HG03571 (cell line): ENCODE results near the gene PLCD3.

Experiments used
- ATAC-seq: cut with Tn5 transposase; IDR thresholded peaks from one replicate; pipeline ENCODE4 v1.9.1; 2021; ENCODE audit not compliant: unreplicated experiment

The PLCD3 gene

DNA sequence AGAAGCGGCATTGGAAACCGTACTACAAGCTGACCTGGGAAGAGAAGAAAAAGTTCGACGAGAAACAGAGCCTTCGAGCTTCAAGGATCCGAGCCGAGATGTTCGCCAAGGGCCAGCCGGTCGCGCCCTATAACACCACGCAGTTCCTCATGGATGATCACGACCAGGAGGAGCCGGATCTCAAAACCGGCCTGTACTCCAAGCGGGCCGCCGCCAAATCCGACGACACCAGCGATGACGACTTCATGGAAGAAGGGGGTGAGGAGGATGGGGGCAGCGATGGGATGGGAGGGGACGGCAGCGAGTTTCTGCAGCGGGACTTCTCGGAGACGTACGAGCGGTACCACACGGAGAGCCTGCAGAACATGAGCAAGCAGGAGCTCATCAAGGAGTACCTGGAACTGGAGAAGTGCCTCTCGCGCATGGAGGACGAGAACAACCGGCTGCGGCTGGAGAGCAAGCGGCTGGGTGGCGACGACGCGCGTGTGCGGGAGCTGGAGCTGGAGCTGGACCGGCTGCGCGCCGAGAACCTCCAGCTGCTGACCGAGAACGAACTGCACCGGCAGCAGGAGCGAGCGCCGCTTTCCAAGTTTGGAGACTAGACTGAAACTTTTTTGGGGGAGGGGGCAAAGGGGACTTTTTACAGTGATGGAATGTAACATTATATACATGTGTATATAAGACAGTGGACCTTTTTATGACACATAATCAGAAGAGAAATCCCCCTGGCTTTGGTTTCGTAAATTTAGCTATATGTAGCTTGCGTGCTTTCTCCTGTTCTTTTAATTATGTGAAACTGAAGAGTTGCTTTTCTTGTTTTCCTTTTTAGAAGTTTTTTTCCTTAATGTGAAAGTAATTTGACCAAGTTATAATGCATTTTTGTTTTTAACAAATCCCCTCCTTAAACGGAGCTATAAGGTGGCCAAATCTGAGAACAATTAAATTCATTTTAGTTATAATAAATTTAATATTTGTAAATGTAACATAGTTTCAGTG is 17.7 kb upstream of the PLCD3 start:
- ATAC-seq: no peak

DNA sequence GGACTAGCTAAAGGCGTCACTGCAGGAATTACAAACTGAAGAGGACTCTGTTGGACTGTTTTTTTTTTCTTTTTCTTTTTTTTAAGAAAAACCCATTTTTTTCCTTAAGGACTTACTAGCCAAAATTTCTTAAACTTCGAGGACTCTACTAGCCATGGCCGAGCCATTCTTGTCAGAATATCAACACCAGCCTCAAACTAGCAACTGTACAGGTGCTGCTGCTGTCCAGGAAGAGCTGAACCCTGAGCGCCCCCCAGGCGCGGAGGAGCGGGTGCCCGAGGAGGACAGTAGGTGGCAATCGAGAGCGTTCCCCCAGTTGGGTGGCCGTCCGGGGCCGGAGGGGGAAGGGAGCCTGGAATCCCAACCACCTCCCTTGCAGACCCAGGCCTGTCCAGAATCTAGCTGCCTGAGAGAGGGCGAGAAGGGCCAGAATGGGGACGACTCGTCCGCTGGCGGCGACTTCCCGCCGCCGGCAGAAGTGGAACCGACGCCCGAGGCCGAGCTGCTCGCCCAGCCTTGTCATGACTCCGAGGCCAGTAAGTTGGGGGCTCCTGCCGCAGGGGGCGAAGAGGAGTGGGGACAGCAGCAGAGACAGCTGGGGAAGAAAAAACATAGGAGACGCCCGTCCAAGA is 16.8 kb upstream of the PLCD3 start:
- ATAC-seq: no peak

DNA sequence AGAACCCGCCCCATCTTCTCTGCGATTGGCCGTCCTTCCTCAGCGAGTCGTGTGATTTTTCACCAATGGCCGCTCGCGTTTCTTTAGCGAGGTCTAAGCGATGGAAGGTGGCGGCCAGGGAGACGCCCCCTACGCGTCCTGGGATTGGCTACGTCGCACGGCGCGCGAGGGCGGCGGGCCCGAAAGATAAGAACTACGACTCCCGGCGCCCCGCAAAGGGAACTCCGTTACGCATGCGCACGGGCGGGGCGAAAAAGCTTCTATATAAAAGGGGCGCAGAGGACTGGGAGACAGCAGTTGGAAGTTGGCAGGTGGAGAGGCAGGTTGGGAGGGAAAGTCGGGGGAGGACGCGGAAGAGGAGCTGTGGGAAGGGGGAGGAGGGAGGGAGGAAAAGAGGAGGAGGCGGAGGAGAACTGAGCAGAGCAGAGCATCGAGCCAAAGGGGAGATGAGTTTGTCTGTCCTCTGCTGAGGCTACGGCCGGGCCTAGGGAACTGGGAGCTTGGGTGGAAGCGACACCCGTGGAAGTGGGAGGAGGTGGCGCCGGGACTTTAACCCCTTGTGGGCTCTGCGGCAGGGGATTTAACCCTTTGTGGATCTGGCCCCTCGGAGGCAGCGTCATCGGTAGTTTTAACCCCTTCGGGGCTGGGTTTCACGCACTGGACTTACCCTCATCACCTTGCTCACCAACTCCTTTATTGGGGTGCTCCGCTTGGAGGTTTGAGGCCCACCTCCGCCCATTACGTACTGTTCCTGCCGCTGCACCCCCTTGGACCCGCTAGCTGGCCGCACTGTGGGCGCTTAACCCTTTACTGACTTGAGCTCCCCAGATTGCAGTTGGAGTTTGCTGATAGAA is 16.1 kb upstream of the PLCD3 start, which contains the start of gene HEXIM1:
Gene HEXIM1, plus strand, starts transcription at position 293 of the 854 bp plus-strand sequence. CDS start 716 bp downstream, outside the sequence.
- peak; percentile 66 for ATAC-seq

DNA sequence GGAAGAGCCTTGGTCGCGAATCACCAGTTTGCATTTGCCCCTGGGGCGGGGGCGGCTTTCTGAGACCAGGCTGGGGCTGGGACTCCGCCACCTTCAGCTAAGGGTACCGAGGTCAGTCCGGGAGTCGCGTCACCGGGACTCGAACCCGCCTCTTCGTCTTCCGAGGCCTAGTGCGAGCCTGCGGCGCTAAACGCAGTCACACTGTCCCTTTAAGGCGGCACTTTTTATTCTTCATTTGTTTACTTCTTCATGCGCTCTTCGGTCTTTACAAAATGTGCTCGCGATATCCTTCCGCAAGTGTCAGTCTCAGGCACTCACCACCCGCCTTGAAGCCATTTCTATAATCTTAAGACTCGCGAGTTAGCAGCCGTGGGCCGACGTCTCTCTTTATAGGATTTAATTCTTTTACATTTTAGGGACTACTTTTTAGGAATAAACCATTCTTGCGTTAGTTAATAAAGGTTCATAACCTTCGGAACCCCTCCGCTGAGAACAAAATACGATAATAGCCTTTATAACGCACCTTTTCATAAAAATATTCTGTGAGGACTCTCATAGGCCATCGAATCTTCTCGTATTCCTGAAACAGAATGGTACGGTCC is 15.4 kb upstream of the PLCD3 start:
- ATAC-seq: no peak

DNA sequence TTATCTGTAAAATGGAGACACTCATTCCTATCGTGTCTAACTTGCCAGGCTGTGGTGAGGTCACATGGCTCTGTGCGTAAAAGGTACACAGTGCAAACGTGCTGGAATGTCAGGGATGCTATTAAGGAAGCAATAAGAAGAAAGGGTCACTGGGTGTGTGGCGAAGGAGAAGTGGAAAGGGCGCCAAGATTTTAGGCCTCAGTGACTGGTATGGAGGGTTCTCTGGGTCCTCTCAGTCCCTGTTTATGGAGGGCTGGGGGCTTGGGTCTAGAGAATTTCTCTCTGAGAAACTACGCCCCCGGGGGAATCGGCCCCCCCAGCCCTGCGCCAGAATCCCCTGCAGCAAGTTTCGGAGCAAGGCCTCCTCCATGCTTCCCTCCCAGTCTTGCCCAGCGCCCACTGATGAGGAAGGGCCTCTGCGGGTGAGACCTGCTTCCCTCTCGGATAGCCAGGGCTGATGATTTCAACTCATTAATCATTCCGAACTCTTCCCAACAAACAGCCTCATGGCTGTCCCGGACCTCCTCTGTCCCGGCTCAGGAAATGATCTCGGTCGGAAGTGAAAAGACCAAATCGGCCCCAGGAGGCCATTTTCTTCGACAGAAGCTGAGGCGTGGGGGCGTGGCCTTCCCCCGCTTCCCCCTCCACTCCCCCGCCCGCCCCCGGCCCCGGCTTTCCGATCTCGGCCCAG is 14.7 kb upstream of the PLCD3 start:
- no peak for ATAC-seq

DNA sequence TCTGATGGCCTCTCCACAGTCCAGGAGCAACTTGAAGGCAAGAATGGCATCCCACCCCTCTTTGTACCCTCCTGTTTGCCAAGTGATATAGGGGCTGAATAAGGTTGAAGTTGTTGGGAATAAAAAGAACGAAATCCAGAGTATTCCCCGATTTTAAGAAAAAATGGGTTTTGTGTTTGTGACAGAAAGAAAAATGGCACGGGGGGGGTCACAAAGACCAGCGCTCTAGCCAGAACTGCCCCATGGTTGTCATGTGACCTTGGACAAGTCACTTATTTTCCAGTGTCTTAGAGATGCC is 14.2 kb upstream of the PLCD3 start:
- no peak for ATAC-seq

DNA sequence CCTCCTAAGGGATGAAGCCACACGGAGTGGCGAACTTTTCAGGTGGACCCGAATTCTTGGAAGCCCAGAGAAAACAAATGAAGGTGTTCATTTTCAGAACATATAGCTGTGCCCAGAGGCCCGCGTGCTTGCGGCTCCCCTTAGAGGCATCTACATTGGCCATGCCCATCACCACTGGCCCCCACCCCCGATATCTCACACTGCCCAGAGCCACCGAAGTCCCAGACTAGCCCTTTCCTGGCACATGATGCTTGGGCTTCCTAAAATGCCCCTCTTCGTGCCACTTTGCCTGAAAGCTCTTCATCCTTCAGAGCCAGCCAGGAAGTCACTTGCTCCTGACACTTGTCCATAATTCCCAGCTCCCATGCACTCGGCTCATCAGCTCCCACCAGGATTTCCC is 13.9 kb upstream of the PLCD3 start:
- no peak for ATAC-seq

DNA sequence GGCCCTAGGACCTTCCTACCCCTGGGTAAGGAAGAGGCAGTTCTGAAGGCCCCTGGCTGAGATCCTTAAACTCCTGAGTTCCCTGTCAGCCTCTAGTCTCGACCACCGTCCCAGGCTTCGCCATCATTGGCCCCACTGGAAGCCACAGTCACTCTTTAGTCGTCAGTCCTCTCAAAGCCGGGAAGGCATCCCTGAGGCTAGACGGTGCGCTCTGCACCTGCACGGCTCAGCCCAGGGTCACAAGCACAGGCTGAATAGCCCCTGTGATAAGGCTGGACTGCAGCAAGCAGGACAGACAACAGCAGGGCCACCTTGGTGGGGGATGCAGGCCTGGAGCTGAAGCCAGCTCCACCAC is 12.7 kb upstream of the PLCD3 start:
- no peak for ATAC-seq

DNA sequence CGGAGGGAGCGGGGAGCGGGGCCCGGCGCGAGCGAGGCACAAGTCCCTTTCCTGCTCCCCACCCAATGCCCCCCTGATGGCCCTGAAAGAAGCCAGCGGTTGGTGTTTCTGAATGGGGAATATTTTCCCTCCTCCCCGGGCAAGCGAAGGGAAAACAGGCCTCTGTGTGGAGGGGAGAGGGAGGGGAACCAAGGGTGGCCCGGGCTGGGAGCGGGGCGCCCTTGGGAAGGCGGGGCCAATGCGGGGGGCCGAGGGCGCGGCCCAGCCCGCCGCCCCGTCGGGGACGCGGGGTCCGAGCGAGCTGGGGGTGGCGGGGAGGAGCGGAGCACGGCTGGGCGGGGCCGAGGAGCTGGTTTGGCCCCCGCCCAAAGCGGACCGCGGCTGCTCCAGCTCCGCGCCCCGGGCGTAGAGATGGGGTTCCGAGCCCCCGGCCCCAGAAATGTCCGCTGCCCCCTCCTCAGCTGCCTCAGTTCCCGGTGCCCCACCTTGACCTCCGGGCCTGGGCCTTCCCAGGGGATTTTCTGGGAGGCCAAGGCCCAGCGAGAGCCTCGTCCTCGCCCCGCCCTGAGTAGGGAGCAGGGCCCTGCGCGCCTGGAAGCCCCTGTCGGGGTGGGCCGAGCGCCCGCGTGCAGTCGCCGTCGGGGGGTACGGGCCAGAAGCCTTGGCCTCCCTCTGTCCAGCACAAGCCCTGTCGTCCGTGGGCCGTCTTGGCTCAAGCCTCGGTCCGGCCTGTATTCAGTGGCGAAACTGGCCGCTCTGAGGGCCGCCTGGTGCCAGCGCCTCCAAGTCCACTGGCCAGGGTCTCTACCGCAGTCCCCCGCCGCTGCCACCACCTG is 12.1 kb upstream of the PLCD3 start:
- no peak for ATAC-seq

DNA sequence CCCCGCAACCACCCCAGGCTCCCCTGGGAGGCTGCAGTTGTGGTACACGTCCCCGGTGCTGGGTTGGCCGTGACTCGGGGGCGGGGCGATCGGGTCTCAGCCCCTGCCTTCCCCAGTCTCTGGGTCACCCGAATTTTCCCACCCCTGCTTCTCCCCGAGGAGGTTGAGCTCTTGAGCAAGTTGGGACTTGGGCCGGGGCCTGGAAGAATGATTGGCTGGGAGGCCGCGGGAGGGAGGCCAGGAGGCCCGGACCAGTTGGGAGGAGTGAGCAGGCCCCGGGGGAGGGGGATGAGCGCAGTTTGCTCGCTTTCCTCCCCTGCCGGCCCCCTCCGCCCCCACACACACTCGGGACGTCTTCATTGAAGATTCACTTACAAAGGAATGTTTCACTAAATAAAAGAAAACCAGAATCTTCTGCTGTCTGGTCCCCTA is 11.5 kb upstream of the PLCD3 start:
- no peak for ATAC-seq

DNA sequence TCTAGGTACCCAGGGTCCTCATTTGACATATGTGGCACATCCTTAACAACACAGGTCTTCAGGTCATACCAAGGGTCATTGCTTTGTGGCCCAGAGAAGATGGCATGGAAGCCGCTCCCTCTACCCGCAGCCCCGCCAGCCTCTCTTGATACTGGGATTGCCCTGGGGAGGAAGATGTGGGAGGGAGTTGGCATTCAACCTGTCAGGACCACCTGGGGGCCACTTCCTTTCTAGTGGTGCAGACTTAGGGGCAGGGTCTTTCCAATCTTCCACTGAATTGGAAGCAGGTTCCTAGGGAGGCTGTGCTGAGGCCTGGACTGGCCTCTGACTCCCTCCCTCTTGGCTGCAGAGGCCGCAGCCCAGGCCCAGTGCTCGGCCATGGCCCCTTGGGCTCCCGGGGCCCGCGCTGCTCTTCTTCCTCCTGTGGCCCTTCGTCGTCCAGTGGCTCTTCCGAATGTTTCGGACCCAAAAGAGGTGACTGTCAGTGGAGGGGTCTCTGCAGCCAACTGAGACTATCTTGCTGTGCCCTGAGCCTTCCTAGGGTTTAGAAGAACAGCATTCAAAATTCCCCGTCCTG is 10.9 kb upstream of the PLCD3 start:
- ATAC-seq: no peak

DNA sequence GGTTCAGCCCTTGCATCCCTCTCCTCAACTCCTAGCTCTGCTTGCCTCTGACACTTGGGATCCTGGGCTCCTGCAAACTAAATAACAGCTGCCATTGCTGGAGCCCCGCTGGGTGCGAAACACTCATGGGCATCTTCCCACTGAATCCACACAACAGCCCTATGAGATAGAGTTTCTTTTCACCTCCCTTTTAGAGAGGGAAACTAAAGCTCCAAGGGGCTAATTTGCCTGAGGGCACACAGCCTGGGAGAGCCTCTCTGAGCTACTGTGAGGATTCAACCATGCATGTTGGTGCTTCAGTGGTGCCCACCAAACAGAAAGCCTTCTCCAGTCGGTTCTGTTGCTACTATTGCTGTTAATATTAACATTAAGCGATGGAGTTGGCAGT is 7.2 kb upstream of the PLCD3 start:
- no peak for ATAC-seq

DNA sequence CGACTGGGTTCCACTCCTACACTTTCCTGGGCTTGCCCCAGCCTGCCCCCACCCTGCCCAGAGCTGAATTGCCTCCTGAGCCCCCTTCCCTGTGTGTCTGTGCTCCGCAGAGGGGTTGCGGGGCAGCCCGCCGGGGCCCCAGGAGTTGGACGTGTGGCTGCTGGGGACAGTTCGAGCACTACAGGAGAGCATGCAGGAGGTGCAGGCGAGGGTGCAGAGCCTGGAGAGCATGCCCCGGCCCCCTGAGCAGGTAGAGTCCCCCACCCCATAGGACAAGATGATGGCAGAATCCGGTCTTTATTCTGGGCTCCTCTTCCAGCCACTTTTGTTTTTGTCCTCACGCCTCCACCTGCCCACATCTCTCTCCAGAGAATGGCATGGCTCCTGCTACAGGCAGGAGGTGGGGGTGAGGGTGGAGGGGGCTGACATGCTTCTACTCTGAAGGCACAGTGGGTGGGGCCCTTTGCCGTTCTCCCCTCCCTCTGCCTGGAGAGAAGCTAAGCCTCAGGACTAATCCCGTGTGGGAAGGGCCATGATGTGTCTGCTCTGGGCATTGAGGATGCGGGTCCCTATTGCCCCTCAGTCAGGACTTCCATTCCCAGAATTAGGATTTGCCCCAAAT is 6.7 kb upstream of the PLCD3 start:
- no peak for ATAC-seq

DNA sequence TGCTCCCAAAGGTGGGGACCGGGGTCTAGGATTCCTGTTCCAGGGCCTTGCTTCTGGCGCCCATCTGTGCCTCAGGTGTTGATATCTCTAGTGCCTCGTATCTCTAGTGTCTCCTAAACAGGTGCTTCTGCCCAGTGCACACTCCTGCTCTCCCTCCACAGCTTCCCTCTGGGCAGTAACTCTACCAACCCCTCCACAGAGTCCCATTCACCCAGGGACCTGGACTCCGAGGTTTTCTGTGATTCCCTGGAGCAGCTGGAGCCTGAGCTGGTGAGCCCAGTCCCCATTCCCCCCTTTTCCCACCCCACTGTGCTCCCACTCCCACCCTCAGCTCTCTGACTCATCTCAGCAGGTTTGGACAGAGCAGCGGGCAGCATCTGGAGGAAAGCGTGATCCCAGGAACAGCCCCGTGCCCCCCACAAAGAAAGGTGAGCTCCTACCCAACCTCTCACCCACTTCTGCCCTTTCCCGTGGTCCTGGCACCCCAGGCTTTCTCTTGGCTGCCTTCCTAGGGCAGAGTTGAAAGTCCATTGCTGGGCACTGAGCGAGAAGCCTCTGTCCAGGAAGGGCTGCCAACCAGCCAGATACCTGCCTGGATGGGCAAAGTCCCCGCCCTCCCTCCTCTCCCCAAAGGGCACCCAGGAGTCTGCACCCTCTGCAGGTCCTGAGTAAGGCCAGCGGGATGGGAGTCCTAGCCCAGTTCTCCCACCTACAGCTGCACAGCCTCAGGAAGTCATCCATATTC is 5.4 kb upstream of the PLCD3 start:
- ATAC-seq: no peak

DNA sequence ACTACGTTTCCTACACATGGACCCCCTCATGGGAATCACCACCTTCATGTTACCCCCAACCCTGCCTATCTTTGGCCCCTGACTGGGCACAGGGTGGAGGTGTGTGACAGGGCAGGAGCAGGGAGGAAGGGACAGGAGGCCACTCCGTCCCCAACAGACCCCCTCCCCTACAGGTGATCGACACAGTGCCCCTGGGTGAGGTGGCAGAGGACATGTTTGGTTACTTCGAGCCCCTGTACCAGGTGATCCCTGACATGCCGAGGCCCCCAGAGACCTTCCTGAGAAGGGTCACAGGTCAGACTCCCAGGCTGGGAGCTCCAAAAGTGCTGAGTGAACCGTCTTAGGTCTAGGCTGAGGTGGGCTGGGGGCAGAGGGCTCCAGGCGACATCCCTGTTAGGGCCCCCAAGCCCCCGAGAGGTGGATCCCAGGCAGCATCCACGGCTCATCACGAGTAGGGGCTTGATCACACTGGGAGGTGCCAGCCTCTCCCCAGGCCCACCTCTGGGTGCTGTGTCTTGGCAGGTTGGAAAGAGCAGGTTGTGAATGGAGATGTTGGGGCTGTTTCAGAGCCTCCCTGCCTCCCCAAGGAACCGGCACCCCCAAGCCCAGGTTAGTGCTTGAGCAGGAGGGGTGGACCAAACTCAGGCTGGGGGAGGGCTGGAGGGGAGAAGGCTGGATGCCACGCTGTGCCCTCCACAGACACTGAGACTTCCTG is 4.7 kb upstream of the PLCD3 start:
- ATAC-seq: no peak

DNA sequence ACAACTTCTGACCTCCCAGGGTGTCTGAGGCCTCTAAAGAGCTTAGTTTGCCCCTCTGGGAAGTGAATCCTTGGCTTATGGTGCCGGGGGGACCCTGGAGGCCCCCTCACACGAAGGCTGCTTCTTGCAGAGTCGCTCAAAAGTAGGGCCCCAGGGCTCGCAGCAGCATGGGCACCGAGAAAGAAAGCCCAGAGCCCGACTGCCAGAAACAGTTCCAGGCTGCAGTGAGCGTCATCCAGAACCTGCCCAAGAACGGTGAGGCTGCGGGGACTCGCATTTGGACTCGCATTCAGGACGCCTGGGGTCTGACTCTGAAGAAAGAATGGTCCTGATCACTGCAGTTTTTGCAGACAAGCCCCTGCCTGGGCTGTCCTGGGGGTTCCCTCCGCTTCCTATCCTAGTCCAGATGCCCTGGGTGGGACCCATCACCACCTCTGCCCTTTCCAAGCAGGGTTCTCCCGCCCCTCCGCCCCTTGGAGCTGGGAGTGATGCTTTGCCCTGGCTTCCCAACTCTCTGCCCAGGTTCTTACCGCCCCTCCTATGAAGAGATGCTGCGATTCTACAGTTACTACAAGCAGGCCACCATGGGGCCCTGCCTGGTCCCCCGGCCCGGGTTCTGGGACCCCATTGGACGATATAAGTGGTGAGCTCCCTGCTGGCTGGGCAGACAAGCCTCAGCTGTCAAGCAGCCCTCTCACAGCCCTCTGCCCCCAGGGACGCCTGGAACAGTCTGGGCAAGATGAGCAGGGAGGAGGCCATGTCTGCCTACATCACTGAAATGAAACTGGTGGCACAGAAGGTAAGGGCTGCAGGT is 3.9 kb upstream of the PLCD3 start:
- no peak for ATAC-seq
